Endothelial cell of umbilical vein (primary cell): ENCODE data around the gene CBLN4. TPM values are rescaled to one million over a fixed set of nuclear protein-coding genes. Genes with fewer than 3 reads are reported as not detected.

ENCODE experiments used
- BruUV-seq: library from RNA; stranded (reverse); fragments of 400-500 nt; replicated peaks from 2 replicates; lab custom pipeline; 2021; lab: Mats Ljungman, UMichigan
- CTCF ChIA-PET: fragments of 300-600, 350-600 bp; sonication (Branson Sonifier 250); formaldehyde crosslinking; loops from one replicate; lab custom pipeline; 2021; ENCODE audit warnings: antibody characterized with exemption, inconsistent platforms; lab: Charles Lee
- POLR2A ChIA-PET: fragments of 300-600, 350-600 bp; sonication (Branson Sonifier 250); formaldehyde crosslinking; loops from one replicate; lab custom pipeline; 2021; ENCODE audit warnings: antibody characterized with exemption, inconsistent platforms; lab: Charles Lee
- DNase-seq: peaks from one replicate; pipeline ENCODE4 v3.0.0-alpha.2; 2011; ENCODE audit warnings: low read depth, low spot score
- FAIRE-seq: peaks from 2 replicates; lab custom pipeline; 2011; peaks lifted over from hg19 to GRCh38; lab: Jason Lieb, UNC
- H2AFZ ChIP-seq: 2 replicates; pipeline ENCODE4 v1.6.0; 2012; ENCODE audit warnings: low read depth, low read length, control low read depth, inconsistent platforms
- H3K27ac ChIP-seq: 2 replicates; pipeline ENCODE4 v1.5.1; 2011; ENCODE audit warnings: low read depth, mild to moderate bottlenecking, control low read depth, low read length, moderate library complexity; ENCODE audit not compliant: insufficient read depth
- H3K27me3 ChIP-seq, 2 experiments: 2 replicates each; pipeline versions ENCODE4 v1.6.0 to v1.6.1; 2011; ENCODE audit warnings: low read length in 2 of 2, mixed read lengths in 1 of 2; ENCODE audit not compliant: control insufficient read depth in 2 of 2, insufficient read depth in 2 of 2
- H3K36me3 ChIP-seq, 2 experiments: 2 replicates in 1 of 2; 3 replicates in 1 of 2; pipeline ENCODE4 v1.5.1; 2011; ENCODE audit warnings: low read length in 2 of 2, mild to moderate bottlenecking in 1 of 2, moderate library complexity in 1 of 2; ENCODE audit not compliant: control insufficient read depth in 2 of 2, insufficient read depth in 2 of 2; ENCODE audit errors: extremely low read depth in 1 of 2
- H3K4me1 ChIP-seq: 3 replicates; pipeline ENCODE4 v1.5.1; 2011; ENCODE audit warnings: mild to moderate bottlenecking, low read length; ENCODE audit not compliant: control insufficient read depth, insufficient read depth; ENCODE audit errors: extremely low read depth
- H3K4me2 ChIP-seq: 2 replicates; pipeline ENCODE4 v1.6.1; 2011; ENCODE audit warnings: low read length, control low read depth, mixed read lengths; ENCODE audit not compliant: insufficient read depth
- H3K4me3 ChIP-seq, 3 experiments: fragments of 200-600 bp in 1 of 3; sonication (generic), shearing (Covaris generic) in 1 of 3; replicated peaks in 1 of 3; 2 replicates each; pipeline ENCODE4 v1.5.1; 2011 to 2016; ENCODE audit warnings: control low read depth in 3 of 3, low read length in 3 of 3, mild to moderate bottlenecking in 2 of 3, inconsistent platforms in 1 of 3, low read depth in 1 of 3, moderate library complexity in 1 of 3; ENCODE audit not compliant: insufficient read depth in 1 of 3
- H3K79me2 ChIP-seq: 2 replicates; pipeline ENCODE4 v1.6.0; 2012; ENCODE audit warnings: low read length, inconsistent platforms; ENCODE audit not compliant: control insufficient read depth, insufficient read depth
- H3K9ac ChIP-seq: replicated peaks from 2 replicates; pipeline ENCODE3; 2011; ENCODE audit warnings: low read length, control low read depth; ENCODE audit not compliant: insufficient read depth; ENCODE audit errors: extremely low read depth
- H3K9me1 ChIP-seq: replicated peaks from 3 replicates; pipeline ENCODE4 v1.6.0; 2011; ENCODE audit warnings: mild to moderate bottlenecking, low read length; ENCODE audit not compliant: control insufficient read depth, insufficient read depth; ENCODE audit errors: extremely low read depth
- H3K9me3 ChIP-seq: replicated peaks from 2 replicates; pipeline ENCODE4 v1.5.1; 2012; ENCODE audit warnings: low read length, inconsistent platforms; ENCODE audit not compliant: control insufficient read depth, insufficient read depth
- H4K20me1 ChIP-seq: replicated peaks from 2 replicates; pipeline ENCODE3; 2011; ENCODE audit warnings: mild to moderate bottlenecking, low read length; ENCODE audit not compliant: control insufficient read depth, insufficient read depth; ENCODE audit errors: extremely low read depth
- CTCF ChIP-seq, 2 donors: IDR thresholded peaks; 1 replicate in 1 of 2; 2 replicates in 1 of 2; pipeline ENCODE4 v1.5.1; 2011; ENCODE audit warnings: low read length in 2 of 2, mild to moderate bottlenecking in 2 of 2, moderate library complexity in 2 of 2, control low read depth in 1 of 2, inconsistent platforms in 1 of 2, low read depth in 1 of 2; ENCODE audit not compliant: insufficient read depth in 1 of 2; ENCODE audit errors: extremely low read depth in 1 of 2
- FOS ChIP-seq: IDR thresholded peaks from 2 replicates; pipeline ENCODE4 v1.6.1; 2011; ENCODE audit warnings: mild to moderate bottlenecking, low read length, moderate library complexity, borderline replicate concordance; ENCODE audit not compliant: insufficient read depth
- GATA2 ChIP-seq: IDR thresholded peaks from 2 replicates; pipeline ENCODE4 v1.7.0; 2011; ENCODE audit warnings: low read depth, mild to moderate bottlenecking, moderate library complexity, mixed read lengths, low read length; ENCODE audit not compliant: insufficient read length, insufficient read depth
- MAX ChIP-seq: IDR thresholded peaks from 2 replicates; pipeline ENCODE4 v1.6.1; 2011; ENCODE audit not compliant: insufficient read depth, insufficient read length
- MYC ChIP-seq: IDR thresholded peaks from one replicate; pipeline ENCODE4 v1.6.1; 2011; ENCODE audit warnings: mild to moderate bottlenecking, low read depth, low read length
- POLR2A ChIP-seq: IDR thresholded peaks from 2 replicates; pipeline ENCODE4 v1.6.1; 2012; ENCODE audit warnings: low read depth, mild to moderate bottlenecking, control low read depth, low read length
- dilution Hi-C: fragments of 300-500 bp; cut with MboI; formaldehyde crosslinking; loops from one replicate; pipeline ENCODE4 v1.15.0; 2019; ENCODE audit warnings: low sequenced_read_pairs; ENCODE audit not compliant: extremely low pct_ligation_motif_present
- intact Hi-C: fragments of 100-400 bp; cut with micrococcal nuclease; formaldehyde crosslinking; loops from one replicate; pipeline ENCODE4 v1.10.0; 2022
- polyA plus RNA-seq, 4 experiments: library from polyadenylated mRNA; depleted of rRNA in 3 of 4; stranded (reverse) in 3 of 4; unstranded in 1 of 4; fragments of >200 nt; gene quantifications; 2 replicates each; pipeline versions ENCODE4 v1.2.1 to v1.2.3, GENCODE V29; 2011 to 2012; ENCODE audit warnings: missing spikeins in 1 of 4
- total RNA-seq: library from RNA; stranded (reverse); gene quantifications from 2 replicates; pipeline ENCODE4 v1.2.3, GENCODE V29; 2021

CBLN4 gene
- total and polyA plus RNA-seq, 2 donors (not counting 3 experiments of a cell fraction or from before 2014, with no cell fraction given): not detected

- no peak overlapping the region for H3K27ac ChIP-seq
Measured at GRCh38 chr20:56004611-56005388, 519 bp downstream of the CBLN4 start.

More at GRCh38 chr20:56004611-56005388, 519 bp downstream of the CBLN4 start:
- FAIRE-seq (no peak), DNase-seq (no peak)
- peaks cover 2% of the 10 kb centered on the region for H3K9me3 ChIP-seq
- BruUV-seq: no TSS peak
- no peaks in the 10 kb centered on the region for H3K27me3 ChIP-seq
- H3K9me1 ChIP-seq: no peaks in the 10 kb centered on the region
- no peak for TF ChIP-seq CTCF (IDR thresholded peaks at IDR 0.05; ENCODE audit: extremely low read depth in 1 of 2, insufficient read depth in 1 of 2, low read depth in 1 of 2, low read length in 2 of 2)
- no peak for TF ChIP-seq MYC
- no peak for TF ChIP-seq FOS
- TF ChIP-seq MAX: no peak
- TF ChIP-seq POLR2A: no peak
- no peak for TF ChIP-seq GATA2
- H4K20me1 ChIP-seq: no peaks in the 10 kb centered on the region
- H2AFZ ChIP-seq: no peak overlapping the region
- H3K4me2 ChIP-seq: no peak overlapping the region
- ChIA-PET POLR2A (no interaction called here), CTCF (no interaction called here)
- H3K4me1 ChIP-seq: no peaks in the 10 kb centered on the region
- intact Hi-C loops (no loop called here), dilution Hi-C loops (no loop called here)
- no peaks in the 10 kb centered on the region for H3K36me3 ChIP-seq
- H3K9ac ChIP-seq: no peak overlapping the region
- H3K4me3 ChIP-seq: no peak overlapping the region
- H3K79me2 ChIP-seq: no peaks in the 10 kb centered on the region
